Measurements from ENCODE around the gene ADAT3.

GRCh38 chr19:1860042-1860775 is 45.0 kb upstream of the ADAT3 start:
- no peak for TF ChIP-seq CTCF (IDR thresholded peaks at IDR 0.05)
- TF ChIP-seq EZH2 (IDR thresholded peaks at IDR 0.05; ENCODE audit: borderline replicate concordance, insufficient read depth, low read depth, low read length, poor library complexity, severe bottlenecking), result no peak
